NCI-H1694 (cell line): ENCODE data around the gene ZDHHC5.

Experiments
- DNase-seq: peaks from one replicate; lab custom pipeline; 2025; lab: John Stamatoyannopoulos, UW

Gene ZDHHC5

GRCh38 chr11:57667736-57668433, at the start of gene ZDHHC5:
ZDHHC5 (plus strand) TSS chr11:57668114; CDS start chr11:57673091, 4,977 bp downstream.
- peak; percentile 89 for DNase-seq

- no peak for DNase-seq
These were observed 49.5 kb upstream of the ZDHHC5 start for GRCh38 chr11:57618438-57618837.

DNA sequence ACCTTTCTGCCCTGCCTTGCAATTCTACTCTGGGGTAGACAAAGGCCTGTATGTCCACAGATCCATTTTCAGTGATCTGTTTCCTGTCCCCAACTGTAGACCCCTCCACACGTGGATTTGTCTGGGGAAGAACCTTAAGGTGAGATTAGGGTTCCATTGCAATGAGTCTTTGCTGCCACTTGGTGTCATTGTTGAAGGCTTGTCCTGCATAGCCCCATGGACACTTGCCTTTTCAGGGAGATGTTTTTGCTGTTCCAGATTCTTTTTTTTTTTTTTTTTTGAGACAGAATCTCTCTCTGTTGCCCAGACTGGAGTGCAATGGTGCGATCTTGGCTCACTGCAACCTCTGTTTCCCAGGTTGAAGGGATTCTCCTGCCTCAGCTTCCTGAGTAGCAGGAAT, 48.6 kb upstream of the ZDHHC5 start:
- DNase-seq = no peak

- DNase-seq = no peak
These were observed 47.4 kb upstream of the ZDHHC5 start for GRCh38 chr11:57620467-57620866.

DNA sequence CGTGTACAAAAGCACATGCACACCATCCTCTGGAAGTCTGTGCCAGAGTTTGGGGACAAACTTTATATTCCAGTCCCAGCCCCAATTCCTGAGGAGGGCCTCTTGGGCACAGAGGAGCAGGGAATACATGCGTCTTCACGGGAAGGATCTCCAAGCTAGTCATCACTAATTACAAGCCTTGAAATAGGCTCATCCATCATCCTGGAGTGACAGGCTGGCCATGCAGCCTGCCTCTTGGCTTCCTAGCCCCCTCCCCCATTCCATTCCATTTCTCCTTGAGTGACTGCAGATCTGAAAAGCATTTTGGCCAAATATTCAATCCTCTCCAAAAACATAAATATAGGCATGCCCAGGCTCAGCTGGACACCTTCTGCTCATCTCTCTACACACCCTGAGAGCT, 45.7 kb upstream of the ZDHHC5 start:
- DNase-seq = no peak

GRCh38 chr11:57624864-57625263, 43.0 kb upstream of the ZDHHC5 start:
- no peak for DNase-seq

- no peak for DNase-seq
These were observed 41.0 kb upstream of the ZDHHC5 start for GRCh38 chr11:57626895-57627294.

GRCh38 chr11:57630171-57630570, 37.7 kb upstream of the ZDHHC5 start:
- no peak for DNase-seq

DNA sequence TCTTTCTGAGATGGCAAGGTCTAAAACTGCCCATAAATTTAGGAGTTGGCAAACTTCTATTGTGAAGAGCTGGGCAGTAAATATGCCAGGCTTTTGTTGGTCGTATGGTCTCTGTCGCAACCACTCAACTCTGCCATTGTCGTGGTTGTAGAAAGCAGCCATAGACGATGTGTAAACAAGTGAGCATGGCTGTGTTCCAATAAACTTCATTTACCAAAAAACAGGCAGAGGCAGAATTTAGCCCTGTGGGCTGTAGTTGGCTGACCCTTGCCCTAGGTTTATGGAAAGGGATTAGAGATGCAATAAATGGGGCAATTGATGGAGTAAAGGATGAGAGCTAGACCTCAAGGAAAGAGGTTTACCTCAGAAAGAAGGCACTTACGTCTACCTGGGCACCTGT, 35.8 kb upstream of the ZDHHC5 start:
- DNase-seq = no peak

DNA sequence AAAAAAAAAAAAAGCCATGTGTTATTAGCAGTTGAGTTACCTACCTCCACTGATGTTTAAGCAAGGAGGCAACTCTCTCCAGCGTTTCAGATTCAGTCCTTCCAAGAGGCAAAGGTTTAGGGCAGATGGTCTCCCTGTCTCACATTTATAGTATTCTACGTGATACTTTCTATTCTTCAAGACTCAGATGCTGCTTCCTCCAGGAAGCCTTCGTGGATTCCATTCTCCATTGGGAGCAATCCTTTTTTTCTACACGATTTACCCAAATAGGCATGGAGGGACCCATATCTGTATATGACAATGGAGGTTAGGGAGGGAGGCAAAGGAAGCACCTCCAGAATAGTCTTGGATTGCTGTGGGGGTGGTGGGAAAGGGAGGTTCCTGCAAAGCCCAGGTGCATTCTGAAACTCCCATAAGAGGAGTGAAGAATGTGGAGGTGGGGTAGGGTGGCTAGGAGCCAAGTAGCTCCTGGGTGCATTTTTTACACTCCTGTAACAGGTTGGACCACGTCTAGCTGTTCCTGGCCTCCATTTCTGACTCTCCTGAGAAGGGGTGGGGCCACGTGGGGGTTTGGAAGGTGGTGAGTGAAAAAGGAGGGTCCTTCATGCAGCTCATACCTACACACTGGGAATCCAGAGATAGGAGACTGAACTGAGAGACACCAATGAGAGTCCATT, 34.4 kb upstream of the ZDHHC5 start:
- no peak for DNase-seq

- no peak for DNase-seq
These were observed 33.6 kb upstream of the ZDHHC5 start for GRCh38 chr11:57634311-57634710.

GRCh38 chr11:57635246-57635645, 32.7 kb upstream of the ZDHHC5 start:
- DNase-seq = no peak

- DNase-seq = no peak
These were observed 30.3 kb upstream of the ZDHHC5 start for GRCh38 chr11:57637626-57638004.

DNA sequence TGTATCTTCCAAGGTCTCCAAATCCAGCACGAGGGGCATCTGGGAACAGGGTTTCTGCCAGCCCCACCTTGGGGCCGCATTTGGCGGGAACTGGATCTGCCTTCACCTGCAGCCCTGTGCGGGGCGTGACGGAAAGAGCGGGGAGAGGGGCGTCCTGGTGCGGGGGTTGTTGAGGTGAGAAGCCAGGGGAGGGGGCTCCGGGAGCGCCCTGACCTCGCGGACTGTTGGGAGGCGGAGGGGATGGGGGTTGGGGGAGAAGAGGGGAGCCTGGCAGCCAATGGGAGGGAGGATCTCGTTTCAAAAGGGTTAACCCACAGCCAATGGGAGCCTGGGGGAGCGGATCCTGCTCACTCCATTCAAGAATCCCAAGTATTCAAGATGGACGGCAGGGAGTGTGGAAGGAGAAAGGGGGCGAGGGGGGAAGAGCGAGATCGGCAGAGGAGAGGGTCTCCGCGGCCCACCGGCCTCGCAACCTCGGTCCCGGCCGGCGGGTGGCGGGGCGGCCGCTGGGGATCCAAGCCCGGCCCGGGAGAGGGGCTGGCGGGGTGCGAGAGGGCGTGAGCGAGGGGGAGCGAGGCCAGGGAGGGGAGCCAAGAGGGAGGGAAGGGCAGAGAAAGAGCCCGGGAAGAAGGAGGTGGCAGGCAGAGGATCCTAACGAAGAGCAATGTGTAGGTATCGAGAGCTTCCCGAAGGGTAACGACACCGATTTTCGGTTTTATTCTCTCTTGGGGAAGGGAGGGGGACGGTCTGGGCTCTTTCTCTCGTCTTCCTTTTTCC, 29.7 kb upstream of the ZDHHC5 start:
- DNase-seq = peak; percentile 51

DNA sequence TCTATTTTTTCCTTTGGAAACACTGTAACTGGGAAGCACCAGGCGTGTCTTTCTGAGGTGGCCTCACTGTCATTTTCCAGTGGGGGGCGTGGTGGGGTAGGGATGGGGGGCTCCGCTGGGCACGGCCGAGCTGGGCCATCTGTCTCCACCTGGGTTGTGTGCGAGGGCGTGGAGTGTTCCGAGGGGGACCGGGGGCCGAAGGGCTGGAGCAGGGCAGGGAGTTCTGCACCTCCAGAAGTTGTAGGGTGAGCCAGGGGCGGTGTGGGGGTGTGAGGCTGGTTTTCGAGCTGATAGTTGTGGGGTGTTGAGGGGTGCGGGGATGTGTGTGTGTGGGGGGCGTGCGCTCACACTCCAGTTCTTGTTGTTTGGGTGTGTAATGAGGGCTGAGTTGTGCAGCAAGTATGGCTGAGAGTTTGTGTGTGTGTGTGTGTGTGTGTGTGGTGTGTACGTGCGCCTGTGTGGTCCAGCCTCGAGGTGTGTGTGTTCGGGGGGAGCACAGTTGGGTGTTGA, 29.0 kb upstream of the ZDHHC5 start:
- DNase-seq = no peak

DNA sequence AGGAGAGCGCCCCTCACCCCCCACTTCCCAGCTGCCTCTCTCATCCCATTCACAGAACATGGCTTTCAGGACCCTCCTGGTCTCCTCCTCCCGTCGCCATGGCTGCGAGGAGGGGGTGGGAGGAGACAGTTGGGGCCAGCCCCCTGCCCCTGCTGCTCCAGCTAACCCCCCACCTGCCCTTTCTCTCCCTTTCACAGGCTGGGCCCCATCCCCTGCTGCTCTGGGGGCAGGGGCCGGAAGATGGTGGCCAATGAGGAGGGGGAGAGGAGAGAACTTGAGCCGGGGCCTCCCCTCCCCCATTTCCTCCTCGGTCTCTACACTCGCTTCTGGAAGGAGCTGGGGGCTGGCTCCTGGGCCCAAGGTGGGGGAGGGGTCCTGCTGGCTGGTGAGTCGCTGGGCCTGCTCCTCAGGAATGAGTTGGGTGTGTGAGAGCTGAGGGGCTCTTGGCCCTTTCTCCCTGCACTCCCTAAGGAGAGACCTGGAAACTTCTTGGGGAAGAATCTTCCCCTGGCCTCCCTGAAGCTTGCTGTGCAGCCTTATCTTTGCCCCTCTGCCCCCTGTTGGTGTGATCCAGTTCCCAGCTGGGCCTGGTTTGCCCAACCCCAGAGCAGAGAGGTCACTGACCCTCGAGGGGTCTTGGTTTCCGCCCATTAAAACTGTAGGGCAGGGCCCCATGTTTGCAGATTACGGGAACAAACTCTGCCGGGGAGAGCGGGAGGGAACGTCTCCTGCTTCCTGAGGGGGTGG, 28.4 kb upstream of the ZDHHC5 start:
- no peak for DNase-seq

DNA sequence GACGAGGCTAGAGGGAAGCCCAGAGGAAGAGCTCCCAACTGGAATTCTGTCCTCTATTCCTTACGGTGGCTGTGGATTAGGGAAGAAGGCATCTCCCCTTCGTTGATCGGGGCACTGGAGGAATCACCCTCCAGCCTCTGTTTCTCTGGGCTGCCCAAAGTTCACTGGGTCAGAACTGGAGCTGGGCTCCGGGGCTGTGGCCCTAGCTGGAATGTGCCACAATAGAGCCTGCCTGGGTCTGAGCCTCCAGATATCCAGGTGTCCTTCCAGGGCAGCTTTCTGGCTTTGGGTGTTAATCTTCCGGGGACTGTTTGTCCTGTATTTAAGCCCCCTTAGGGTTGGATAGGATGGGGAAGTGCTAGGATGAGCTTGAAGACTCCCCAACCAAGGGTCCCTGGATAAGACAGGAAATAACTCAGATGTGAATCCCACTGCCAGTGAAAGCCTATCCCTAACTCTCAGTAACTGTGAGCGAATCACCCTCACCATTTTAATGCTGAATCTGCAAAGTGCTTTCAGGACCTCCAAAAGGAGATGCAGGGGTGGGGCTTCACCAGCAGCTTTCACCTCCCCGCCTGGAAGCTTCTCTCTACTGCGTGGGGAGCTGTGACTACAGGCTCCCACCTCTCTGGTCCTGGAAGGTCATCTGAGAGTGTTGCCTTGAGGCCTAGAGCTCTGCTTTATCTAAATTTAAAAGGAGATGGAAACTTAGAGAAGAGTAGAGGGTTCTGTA, 27.7 kb upstream of the ZDHHC5 start:
- DNase-seq = no peak

DNA sequence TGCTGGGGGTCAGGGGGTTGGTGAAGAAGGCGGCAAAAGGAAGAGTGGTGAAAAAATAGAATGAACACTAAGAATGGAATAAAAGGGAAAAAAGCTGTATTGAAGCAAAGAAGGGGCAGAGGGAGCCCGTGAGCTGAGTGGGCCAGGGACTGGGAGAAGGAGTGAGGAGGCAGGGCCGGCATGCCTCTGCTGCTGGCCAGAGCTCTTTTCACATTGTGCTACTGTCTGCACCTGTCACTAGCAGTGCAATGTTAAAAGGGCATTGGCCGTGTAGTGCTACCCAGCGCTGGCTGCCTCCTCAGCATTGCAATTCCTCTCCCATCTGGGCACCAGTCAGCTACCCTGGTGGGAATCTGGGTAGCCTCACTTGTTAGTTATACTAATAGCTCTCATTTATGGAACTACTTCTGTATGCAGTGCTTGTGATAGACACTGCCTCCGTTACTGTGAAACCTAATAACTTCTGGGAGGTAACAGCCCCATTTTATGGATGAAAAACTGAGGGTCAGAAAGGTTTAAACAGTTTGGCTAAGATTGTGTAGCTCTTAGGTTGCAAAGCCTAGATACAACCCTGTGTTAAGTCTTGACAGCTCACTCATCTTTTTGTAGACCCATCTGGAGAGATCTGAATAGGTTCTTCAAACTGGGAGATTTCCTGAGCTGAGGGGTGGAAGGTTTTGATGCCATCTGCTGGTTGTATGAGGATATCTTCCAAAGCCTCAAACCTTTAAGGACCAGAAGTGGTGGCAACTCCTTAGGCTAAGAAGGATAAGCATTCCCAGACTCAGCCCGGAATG, 26.7 kb upstream of the ZDHHC5 start:
- peak; percentile 21 for DNase-seq

- DNase-seq = no peak
These were observed 24.1 kb upstream of the ZDHHC5 start for GRCh38 chr11:57643802-57644201.
